H9 (cell line): Measurements from ENCODE around the gene IL1RAP. TPM values are rescaled to one million over a fixed set of nuclear protein-coding genes. Genes with fewer than 3 reads are reported as not detected.

Experiments
- DNase-seq: peaks from one replicate; pipeline ENCODE4 v3.0.0-alpha.2; 2017
- H2AFZ ChIP-seq: one replicate; pipeline ENCODE4 v1.6.1; 2013; ENCODE audit warnings: mild to moderate bottlenecking, low read length, control low read depth, moderate library complexity
- H2AK5ac ChIP-seq: 2 replicates; pipeline ENCODE4 v1.6.1; 2013; ENCODE audit warnings: low read length, control low read depth, mixed read lengths; ENCODE audit not compliant: insufficient read length
- H2BK120ac ChIP-seq: one replicate; pipeline ENCODE4 v1.6.1; 2013; ENCODE audit warnings: low read depth, mild to moderate bottlenecking, low read length, control low read depth, inconsistent platforms; ENCODE audit not compliant: poor library complexity, severe bottlenecking
- H2BK12ac ChIP-seq: 2 replicates; pipeline ENCODE4 v1.6.1; 2013; ENCODE audit warnings: low read length, control low read depth, mixed read lengths, low read depth; ENCODE audit not compliant: insufficient read length
- H2BK15ac ChIP-seq: 2 replicates; pipeline ENCODE4 v1.6.1; 2013; ENCODE audit warnings: low read depth, low read length, control low read depth
- H2BK20ac ChIP-seq: one replicate; pipeline ENCODE4 v1.6.1; 2013; ENCODE audit warnings: low read depth, mild to moderate bottlenecking, low read length, control low read depth, inconsistent platforms; ENCODE audit not compliant: poor library complexity, severe bottlenecking
- H2BK5ac ChIP-seq: 2 replicates; pipeline ENCODE4 v1.6.1; 2013; ENCODE audit warnings: low read length, control low read depth, mixed read lengths; ENCODE audit not compliant: insufficient read length
- H3K14ac ChIP-seq: 2 replicates; pipeline ENCODE4 v1.6.1; 2013; ENCODE audit warnings: low read length, control low read depth; ENCODE audit not compliant: insufficient read depth
- H3K18ac ChIP-seq: 2 replicates; pipeline ENCODE4 v1.6.1; 2013; ENCODE audit warnings: low read depth, mild to moderate bottlenecking, mixed read lengths, low read length, control low read depth; ENCODE audit not compliant: insufficient read length
- H3K23ac ChIP-seq: 2 replicates; pipeline ENCODE4 v1.6.1; 2013; ENCODE audit warnings: low read length, control low read depth, mixed read lengths, low read depth; ENCODE audit not compliant: insufficient read length
- H3K23me2 ChIP-seq: 2 replicates; pipeline ENCODE4 v1.6.1; 2013; ENCODE audit warnings: low read depth, mild to moderate bottlenecking, mixed read lengths, low read length, control low read depth; ENCODE audit not compliant: insufficient read length, poor library complexity, severe bottlenecking
- H3K27ac ChIP-seq: 2 replicates; pipeline ENCODE4 v1.5.1; 2013; ENCODE audit warnings: low read length, control low read depth, mixed read lengths, low read depth; ENCODE audit not compliant: insufficient read length
- H3K27me3 ChIP-seq: 2 replicates; pipeline ENCODE4 v1.6.1; 2013; ENCODE audit warnings: low read length, control low read depth, inconsistent platforms; ENCODE audit not compliant: insufficient read depth
- H3K4ac ChIP-seq: 2 replicates; pipeline ENCODE4 v1.6.1; 2013; ENCODE audit warnings: low read depth, mild to moderate bottlenecking, control low read depth, inconsistent platforms, low read length, moderate library complexity
- H3K4me1 ChIP-seq: 2 replicates; pipeline ENCODE4 v1.6.1; 2013; ENCODE audit warnings: low read length, control low read depth, inconsistent platforms; ENCODE audit not compliant: insufficient read depth
- H3K4me2 ChIP-seq: 2 replicates; pipeline ENCODE4 v1.6.1; 2013; ENCODE audit warnings: low read length, control low read depth, mixed read lengths; ENCODE audit not compliant: insufficient read length, insufficient read depth
- H3K56ac ChIP-seq: 2 replicates; pipeline ENCODE4 v1.6.1; 2013; ENCODE audit warnings: low read depth, mild to moderate bottlenecking, mixed read lengths, low read length, control low read depth; ENCODE audit not compliant: insufficient read length
- H3K79me1 ChIP-seq: 2 replicates; pipeline ENCODE4 v1.6.1; 2013; ENCODE audit warnings: low read depth, mild to moderate bottlenecking, moderate library complexity, low read length, control low read depth, inconsistent platforms; ENCODE audit not compliant: insufficient read depth, poor library complexity, severe bottlenecking
- H3K79me2 ChIP-seq: 2 replicates; pipeline ENCODE4 v1.6.1; 2013; ENCODE audit warnings: low read length, control low read depth, inconsistent platforms; ENCODE audit not compliant: insufficient read depth
- H3K9ac ChIP-seq: 2 replicates; pipeline ENCODE4 v1.6.1; 2013; ENCODE audit warnings: low read length, control low read depth, mixed read lengths; ENCODE audit not compliant: insufficient read length; ENCODE audit errors: extremely low read depth
- H3K9me3 ChIP-seq: one replicate; pipeline ENCODE4 v1.6.1; 2013; ENCODE audit warnings: low read depth, low read length, inconsistent platforms; ENCODE audit not compliant: control insufficient read depth
- H3T11ph ChIP-seq: one replicate; pipeline ENCODE4 v1.6.1; 2013; ENCODE audit warnings: mild to moderate bottlenecking, low read length, control low read depth, inconsistent platforms
- H4K20me1 ChIP-seq: one replicate; pipeline ENCODE4 v1.6.1; 2013; ENCODE audit not compliant: control insufficient read depth, insufficient read length, insufficient read depth
- H4K5ac ChIP-seq: 2 replicates; pipeline ENCODE4 v1.6.1; 2013; ENCODE audit warnings: low read depth, mild to moderate bottlenecking, mixed read lengths, low read length, control low read depth; ENCODE audit not compliant: insufficient read length
- H4K8ac ChIP-seq: replicated peaks from 2 replicates; pipeline ENCODE4 v1.6.1; 2013; ENCODE audit warnings: low read length, control low read depth, mixed read lengths, low read depth; ENCODE audit not compliant: insufficient read length
- H4K91ac ChIP-seq: 2 replicates; pipeline ENCODE4 v1.6.1; 2013; ENCODE audit warnings: low read depth, mild to moderate bottlenecking, moderate library complexity, mixed read lengths, low read length, control low read depth; ENCODE audit not compliant: insufficient read length
- H3K27ac Mint-ChIP-seq, 3 experiments: 2 replicates in 2 of 3; 3 replicates in 1 of 3; pipeline ENCODE4 v1.8.0; 2020 to 2021; ENCODE audit warnings: mixed read lengths in 3 of 3, mild to moderate bottlenecking in 1 of 3, moderate library complexity in 1 of 3
- H3K27me3 Mint-ChIP-seq: 2 replicates; pipeline ENCODE4 v1.8.0; 2021; ENCODE audit warnings: low read depth, mild to moderate bottlenecking, moderate library complexity, mixed read lengths
- H3K36me3 Mint-ChIP-seq, 3 experiments: 2 replicates in 2 of 3; 3 replicates in 1 of 3; pipeline ENCODE4 v1.8.0; 2020 to 2021; ENCODE audit warnings: low read depth in 3 of 3, mixed read lengths in 3 of 3; ENCODE audit not compliant: insufficient read depth in 1 of 3
- H3K4me1 Mint-ChIP-seq, 2 experiments: 2 replicates each; pipeline ENCODE4 v1.8.0; 2020; ENCODE audit warnings: mixed read lengths in 2 of 2
- H3K4me3 Mint-ChIP-seq, 2 experiments: 2 replicates in 1 of 2; 3 replicates in 1 of 2; pipeline ENCODE4 v1.8.0; 2020 to 2021; ENCODE audit warnings: mild to moderate bottlenecking in 2 of 2, mixed read lengths in 2 of 2, moderate library complexity in 1 of 2
- H3K9me3 Mint-ChIP-seq, 2 experiments: 2 replicates in 1 of 2; 3 replicates in 1 of 2; pipeline ENCODE4 v1.8.0; 2020; ENCODE audit warnings: mild to moderate bottlenecking in 2 of 2, mixed read lengths in 2 of 2, moderate library complexity in 1 of 2
- CTCF ChIP-seq: fragments of 200-600 bp; sonication (generic); conservative IDR thresholded peaks from 3 replicates; pipeline ENCODE4 v1.8.0; 2021; ENCODE audit warnings: antibody characterized with exemption, mild to moderate bottlenecking
- WGBS: extraction: QIAGEN DNeasy Blood & Tissue Kit; methylation state at CpG from one replicate; pipeline ENCODE4 v1.1.7; 2013; ENCODE audit warnings: missing lambda C conversion rate, low lambda C conversion rate, mixed read lengths; ENCODE audit not compliant: insufficient read length; ENCODE audit errors: extremely low coverage; 5-methylcytosine and 5-hydroxymethylcytosine counted together
- total RNA-seq: library from RNA; stranded (reverse); gene quantifications from 2 replicates; pipeline ENCODE4 v1.2.1, GENCODE V29; 2021

IL1RAP gene
- total RNA-seq, 1 experiment from 2014 or later, result 4.6 TPM

GRCh38 chr3:190617185-190617584, 103.3 kb downstream of the IL1RAP start:
- Histone ChIP-seq H3K9me3 (no peaks in the 10 kb centered on the region), H3K27ac (no peak overlapping the region), H3K4ac (no peak overlapping the region), H4K20me1 (no peaks in the 10 kb centered on the region), H2AFZ (no peak overlapping the region), H3K79me2 (no peaks in the 10 kb centered on the region), H3K9ac (no peak overlapping the region), H3K14ac (no peak overlapping the region), H3T11ph (no peak overlapping the region), H3K23ac (no peak overlapping the region), H4K5ac (no peak overlapping the region), H3K23me2 (no peaks in the 10 kb centered on the region), H3K4me1 (no peaks in the 10 kb centered on the region), H3K18ac (no peak overlapping the region), H2BK120ac (no peak overlapping the region), H4K8ac (no peak overlapping the region), H2BK20ac (no peak overlapping the region), H3K56ac (no peak overlapping the region), H2AK5ac (no peak overlapping the region), H3K79me1 (no peaks in the 10 kb centered on the region), H2BK5ac (no peak overlapping the region), H3K4me2 (no peak overlapping the region), H2BK15ac (no peak overlapping the region), H3K27me3 (no peaks in the 10 kb centered on the region), H4K91ac (no peak overlapping the region), H2BK12ac (no peak overlapping the region)
- no peak for DNase-seq
- Mint-ChIP-seq H3K4me3 (no peak overlapping the region), H3K4me1 (peaks cover 3% of the 10 kb centered on the region in 2 experiments; a peak in 3 of 4 replicates), H3K27ac (peak overlapping the region in 1 of 3 experiments; percentile 63; a peak in 2 of 7 replicates), H3K9me3 (no peaks in the 10 kb centered on the region), H3K27me3 (no peaks in the 10 kb centered on the region), H3K36me3 (no peaks in the 10 kb centered on the region)
- WGBS, result no CpG with 5 or more reads among the region's 3 CpGs
- TF ChIP-seq CTCF, result no peak
